ENCODE data around the gene CUX1.

- TF ChIP-seq FOXK1 (CRISPR knock-in tag; IDR thresholded peaks at IDR 0.05; ENCODE audit: borderline replicate concordance, low read depth), result no peak
- no peak for TF ChIP-seq MYC (CRISPR knock-in tag; IDR thresholded peaks at IDR 0.05; ENCODE audit: borderline replicate concordance)
- no peak for TF ChIP-seq ATF3 (CRISPR knock-in tag; IDR thresholded peaks at IDR 0.05)
- no peak for TF ChIP-seq ZSCAN30 (CRISPR knock-in tag; IDR thresholded peaks at IDR 0.05)
- no peak for TF ChIP-seq ADNP (CRISPR knock-in tag; IDR thresholded peaks at IDR 0.05)
- no peak for TF ChIP-seq FOXK2 (IDR thresholded peaks at IDR 0.05)
- no peak for TF ChIP-seq CBX2 (IDR thresholded peaks at IDR 0.05; ENCODE audit: low read depth, low read length)
- TF ChIP-seq CBX2 (CRISPR knock-in tag; IDR thresholded peaks at IDR 0.05; ENCODE audit: low read depth), result no peak
- TF ChIP-seq PBX2 (CRISPR knock-in tag; IDR thresholded peaks at IDR 0.05), result no peak
- TF ChIP-seq ELF1 (CRISPR knock-in tag; IDR thresholded peaks at IDR 0.05), result no peak
- no peak for TF ChIP-seq ZBTB43 (CRISPR knock-in tag; conservative IDR thresholded peaks at IDR 0.05)
- TF ChIP-seq MAFK (conservative IDR thresholded peaks at IDR 0.05 in 1 of 2, IDR thresholded peaks at IDR 0.05 in 1 of 2; ENCODE audit: low read length in 2 of 2), result no peak
- TF ChIP-seq NFE2L2 (IDR thresholded peaks at IDR 0.05; ENCODE audit: low read length), result no peak
- TF ChIP-seq E2F2 (CRISPR knock-in tag; IDR thresholded peaks at IDR 0.05; ENCODE audit: borderline replicate concordance), result no peak
Measured at GRCh38 chr7:102232611-102233286, 415.3 kb downstream of the CUX1 start.
